ENCODE results near the gene RNF123. TPM values are rescaled to one million over a fixed set of nuclear protein-coding genes. Genes with fewer than 3 reads are reported as not detected.

RNF123 gene
- polyA plus RNA-seq, 1 of the 3 experiments (the other 2 are of a cell fraction): 48.1 TPM

DNA sequence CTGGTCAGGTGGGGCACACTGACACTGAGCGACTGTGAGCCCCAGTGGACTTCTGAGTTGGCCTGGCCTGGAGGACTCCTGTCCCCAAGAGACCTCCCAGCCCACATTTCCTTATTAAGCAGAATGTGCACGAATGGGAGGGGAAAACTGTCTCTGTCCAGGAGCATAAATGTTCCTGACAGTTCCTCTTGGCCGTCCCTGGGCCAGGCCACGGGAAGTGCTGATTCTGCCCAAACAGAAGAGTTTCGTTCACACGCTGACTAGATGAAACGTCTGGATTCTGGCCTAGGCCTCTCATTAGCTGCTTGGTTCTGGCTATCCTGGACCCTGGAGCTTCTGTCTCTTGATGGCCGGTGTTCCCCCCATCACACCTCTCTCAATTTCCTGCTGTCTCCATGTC lies 44.7 kb upstream of the RNF123 start (continued):
- no peak for TF ChIP-seq NRF1 (IDR thresholded peaks at IDR 0.05; ENCODE audit: low read depth, low read length)
- TF ChIP-seq MEF2A (IDR thresholded peaks at IDR 0.05; ENCODE audit: borderline replicate concordance, low read depth): no peak
- TF ChIP-seq CHD2 (IDR thresholded peaks at IDR 0.05; ENCODE audit: low read length, partially characterized antibody): no peak
- TF ChIP-seq, protein P1, sequence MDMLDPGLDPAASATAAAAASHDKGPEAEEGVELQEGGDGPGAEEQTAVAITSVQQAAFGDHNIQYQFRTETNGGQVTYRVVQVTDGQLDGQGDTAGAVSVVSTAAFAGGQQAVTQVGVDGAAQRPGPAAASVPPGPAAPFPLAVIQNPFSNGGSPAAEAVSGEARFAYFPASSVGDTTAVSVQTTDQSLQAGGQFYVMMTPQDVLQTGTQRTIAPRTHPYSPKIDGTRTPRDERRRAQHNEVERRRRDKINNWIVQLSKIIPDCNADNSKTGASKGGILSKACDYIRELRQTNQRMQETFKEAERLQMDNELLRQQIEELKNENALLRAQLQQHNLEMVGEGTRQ (IDR thresholded peaks at IDR 0.05; ENCODE audit: borderline replicate concordance, low read depth, low read length): no peak
- TF ChIP-seq EP300 (IDR thresholded peaks at IDR 0.05; ENCODE audit: borderline replicate concordance in 1 of 2, low read depth in 1 of 2, low read length in 1 of 2): no peak
- no peak for TF ChIP-seq TAF1 (IDR thresholded peaks at IDR 0.05; ENCODE audit: borderline replicate concordance, low read depth, low read length)
- TF ChIP-seq, protein P2, sequence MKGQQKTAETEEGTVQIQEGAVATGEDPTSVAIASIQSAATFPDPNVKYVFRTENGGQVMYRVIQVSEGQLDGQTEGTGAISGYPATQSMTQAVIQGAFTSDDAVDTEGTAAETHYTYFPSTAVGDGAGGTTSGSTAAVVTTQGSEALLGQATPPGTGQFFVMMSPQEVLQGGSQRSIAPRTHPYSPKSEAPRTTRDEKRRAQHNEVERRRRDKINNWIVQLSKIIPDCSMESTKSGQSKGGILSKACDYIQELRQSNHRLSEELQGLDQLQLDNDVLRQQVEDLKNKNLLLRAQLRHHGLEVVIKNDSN (IDR thresholded peaks at IDR 0.05; ENCODE audit: borderline replicate concordance, low read depth): no peak

DNA sequence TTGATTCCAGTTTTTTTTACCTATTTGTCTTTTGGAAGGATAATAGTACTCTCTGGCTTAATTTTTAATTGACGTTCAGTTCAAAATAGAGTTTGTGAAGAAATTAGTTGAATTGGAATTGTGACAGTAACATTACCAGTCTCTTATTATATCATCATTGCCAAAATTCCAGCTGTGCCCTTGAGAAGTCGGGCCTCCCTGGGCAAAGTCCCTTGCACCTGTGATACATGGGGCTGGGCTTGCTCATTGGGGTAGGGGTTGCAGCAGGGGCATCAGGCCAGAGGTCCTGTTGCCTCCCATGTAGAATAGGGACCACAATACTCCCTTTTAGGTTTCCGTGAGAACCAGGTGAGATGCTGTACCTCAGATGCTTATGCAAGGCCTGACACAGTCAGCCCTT lies 43.1 kb upstream of the RNF123 start:
- Histone ChIP-seq H3F3A (replicated peaks; ENCODE audit: insufficient read depth) (no peaks in the 10 kb centered on the region), H3K9me2 (no peaks in the 10 kb centered on the region), H3K4me1 (ENCODE audit: control insufficient read depth in 1 of 2, insufficient read depth in 2 of 2, low read depth in 1 of 2, low read length in 1 of 2) (peaks cover 0 to 9% of the 10 kb centered on the region in 2 experiments; a peak in 1 of 4 replicates), H3K27me3 (ENCODE audit: insufficient read depth) (no peaks in the 10 kb centered on the region), H2AFZ (ENCODE audit: low read depth) (no peak overlapping the region), H3K4me3 (ENCODE audit: low read depth in 2 of 2, low read length in 1 of 2) (no peak overlapping the region), H3K9ac (no peak overlapping the region), H3K27ac (ENCODE audit: low read depth in 2 of 2, low read length in 1 of 2) (no peak overlapping the region), H3K79me2 (ENCODE audit: insufficient read depth) (no peaks in the 10 kb centered on the region), H4K20me1 (ENCODE audit: insufficient read depth) (no peaks in the 10 kb centered on the region), H3K36me3 (replicated peaks in 1 of 2; ENCODE audit: control insufficient read depth in 1 of 2, insufficient read depth in 2 of 2, low read length in 1 of 2) (no peaks in the 10 kb centered on the region), H3K9me3 (no peaks in the 10 kb centered on the region), H3K4me2 (no peak overlapping the region)
- TF ChIP-seq, protein P3, sequence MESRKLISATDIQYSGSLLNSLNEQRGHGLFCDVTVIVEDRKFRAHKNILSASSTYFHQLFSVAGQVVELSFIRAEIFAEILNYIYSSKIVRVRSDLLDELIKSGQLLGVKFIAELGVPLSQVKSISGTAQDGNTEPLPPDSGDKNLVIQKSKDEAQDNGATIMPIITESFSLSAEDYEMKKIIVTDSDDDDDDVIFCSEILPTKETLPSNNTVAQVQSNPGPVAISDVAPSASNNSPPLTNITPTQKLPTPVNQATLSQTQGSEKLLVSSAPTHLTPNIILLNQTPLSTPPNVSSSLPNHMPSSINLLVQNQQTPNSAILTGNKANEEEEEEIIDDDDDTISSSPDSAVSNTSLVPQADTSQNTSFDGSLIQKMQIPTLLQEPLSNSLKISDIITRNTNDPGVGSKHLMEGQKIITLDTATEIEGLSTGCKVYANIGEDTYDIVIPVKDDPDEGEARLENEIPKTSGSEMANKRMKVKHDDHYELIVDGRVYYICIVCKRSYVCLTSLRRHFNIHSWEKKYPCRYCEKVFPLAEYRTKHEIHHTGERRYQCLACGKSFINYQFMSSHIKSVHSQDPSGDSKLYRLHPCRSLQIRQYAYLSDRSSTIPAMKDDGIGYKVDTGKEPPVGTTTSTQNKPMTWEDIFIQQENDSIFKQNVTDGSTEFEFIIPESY (IDR thresholded peaks at IDR 0.05; ENCODE audit: borderline replicate concordance, low read depth): no peak
- TF ChIP-seq, protein P4, sequence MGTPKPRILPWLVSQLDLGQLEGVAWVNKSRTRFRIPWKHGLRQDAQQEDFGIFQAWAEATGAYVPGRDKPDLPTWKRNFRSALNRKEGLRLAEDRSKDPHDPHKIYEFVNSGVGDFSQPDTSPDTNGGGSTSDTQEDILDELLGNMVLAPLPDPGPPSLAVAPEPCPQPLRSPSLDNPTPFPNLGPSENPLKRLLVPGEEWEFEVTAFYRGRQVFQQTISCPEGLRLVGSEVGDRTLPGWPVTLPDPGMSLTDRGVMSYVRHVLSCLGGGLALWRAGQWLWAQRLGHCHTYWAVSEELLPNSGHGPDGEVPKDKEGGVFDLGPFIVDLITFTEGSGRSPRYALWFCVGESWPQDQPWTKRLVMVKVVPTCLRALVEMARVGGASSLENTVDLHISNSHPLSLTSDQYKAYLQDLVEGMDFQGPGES (IDR thresholded peaks at IDR 0.05; ENCODE audit: low read depth, low read length): no peak
- no peak for TF ChIP-seq RAD21 (IDR thresholded peaks at IDR 0.05; ENCODE audit: low read length)
- DNase-seq: no peak
- CTCF ChIA-PET: interaction anchor here (3.5 kb wide), 1 partner anchor 106 kb away, joined by 19 read pairs; no protein-coding TSS in a partner anchor
- 54% methylated on average over 3 of the region's 3 CpGs for WGBS (ENCODE audit: low lambda C conversion rate)
- POLR2A ChIA-PET: no interaction called here

All from SK-N-SH (cell line).